Raji (cell line): Measurements from ENCODE around the gene TRAPPC2L.

Experiments
- POLR2A ChIP-seq: IDR thresholded peaks from 2 replicates; pipeline ENCODE4 v1.6.1; 2011; ENCODE audit warnings: low read depth, low read length, control low read depth; ENCODE audit not compliant: insufficient read depth

Gene TRAPPC2L

DNA sequence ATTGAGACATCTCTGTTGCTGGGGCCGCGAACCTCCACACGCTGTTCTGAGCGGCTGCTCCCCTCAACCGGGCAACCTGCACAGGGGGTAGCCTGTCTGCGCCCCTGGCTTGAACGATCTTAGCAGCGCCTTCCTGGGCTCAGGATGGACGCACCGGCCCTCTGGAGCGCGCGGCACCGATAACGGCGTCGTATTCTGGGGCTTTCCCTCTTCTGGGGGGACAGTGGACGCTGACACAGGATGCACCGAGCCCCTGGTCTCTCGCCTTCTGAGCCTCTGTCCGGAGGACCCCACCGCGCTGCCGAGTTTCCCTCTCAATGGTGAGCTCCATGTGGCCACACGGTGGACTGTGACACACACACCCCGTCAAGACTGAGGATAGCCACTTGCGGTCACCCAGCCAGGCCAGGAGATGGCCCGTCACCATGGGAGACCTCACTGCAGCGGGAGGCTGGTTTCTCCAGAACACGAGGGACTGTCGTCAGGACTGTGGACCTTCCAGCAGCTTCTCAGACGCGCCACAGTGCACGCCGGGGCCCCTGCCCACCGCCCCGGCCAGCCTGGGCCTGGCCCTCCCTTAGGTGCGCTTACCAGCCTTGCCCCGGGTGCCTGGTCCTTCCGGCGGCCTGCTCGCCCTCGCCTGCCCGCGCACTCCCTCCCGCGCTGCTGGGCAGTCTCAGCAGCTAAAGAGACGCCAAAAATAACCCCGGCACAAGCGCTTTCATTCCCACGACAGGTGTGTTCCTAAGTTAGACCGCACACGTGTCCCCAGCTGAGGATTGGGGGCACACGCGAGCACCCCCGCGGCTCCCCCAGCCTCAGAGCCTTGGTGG is 39.5 kb downstream of the TRAPPC2L start:
- TF ChIP-seq POLR2A = no peak

DNA sequence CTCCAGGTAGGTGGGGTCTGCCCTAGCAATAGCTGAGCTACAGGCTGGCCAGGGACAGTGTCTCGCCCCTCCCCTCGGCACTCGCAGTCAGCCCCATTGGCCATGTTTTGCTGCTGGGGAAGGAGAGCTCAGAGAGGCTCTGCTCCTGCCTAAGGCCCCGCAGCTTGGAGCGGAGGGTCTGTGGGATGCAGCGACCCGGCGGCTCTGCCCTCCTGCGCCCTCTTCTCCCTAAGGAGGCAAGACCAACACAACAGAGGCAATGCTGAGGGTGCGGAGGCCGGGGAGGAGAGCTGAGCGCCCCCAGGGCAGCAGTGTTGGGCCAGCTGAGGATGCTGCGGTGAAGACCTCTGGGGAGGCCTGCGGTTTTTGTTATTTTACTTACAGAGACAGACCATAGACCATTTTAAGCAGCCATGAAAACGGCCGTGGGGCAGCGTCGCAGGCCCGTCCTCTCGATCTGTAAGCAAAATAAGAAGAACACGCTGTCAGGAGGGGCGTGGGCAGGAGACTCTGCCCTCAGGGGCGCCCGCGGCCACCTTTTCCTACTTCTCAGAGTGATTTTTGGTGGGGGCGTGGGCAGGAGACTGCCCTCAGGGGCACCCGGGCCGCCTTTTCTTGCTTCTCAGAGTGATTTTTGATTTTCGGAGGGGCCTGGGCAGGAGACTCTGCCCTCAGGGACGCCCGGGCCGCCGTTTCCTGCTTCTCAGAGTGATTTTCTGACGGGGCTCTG is 40.9 kb downstream of the TRAPPC2L start:
- no peak for TF ChIP-seq POLR2A

DNA sequence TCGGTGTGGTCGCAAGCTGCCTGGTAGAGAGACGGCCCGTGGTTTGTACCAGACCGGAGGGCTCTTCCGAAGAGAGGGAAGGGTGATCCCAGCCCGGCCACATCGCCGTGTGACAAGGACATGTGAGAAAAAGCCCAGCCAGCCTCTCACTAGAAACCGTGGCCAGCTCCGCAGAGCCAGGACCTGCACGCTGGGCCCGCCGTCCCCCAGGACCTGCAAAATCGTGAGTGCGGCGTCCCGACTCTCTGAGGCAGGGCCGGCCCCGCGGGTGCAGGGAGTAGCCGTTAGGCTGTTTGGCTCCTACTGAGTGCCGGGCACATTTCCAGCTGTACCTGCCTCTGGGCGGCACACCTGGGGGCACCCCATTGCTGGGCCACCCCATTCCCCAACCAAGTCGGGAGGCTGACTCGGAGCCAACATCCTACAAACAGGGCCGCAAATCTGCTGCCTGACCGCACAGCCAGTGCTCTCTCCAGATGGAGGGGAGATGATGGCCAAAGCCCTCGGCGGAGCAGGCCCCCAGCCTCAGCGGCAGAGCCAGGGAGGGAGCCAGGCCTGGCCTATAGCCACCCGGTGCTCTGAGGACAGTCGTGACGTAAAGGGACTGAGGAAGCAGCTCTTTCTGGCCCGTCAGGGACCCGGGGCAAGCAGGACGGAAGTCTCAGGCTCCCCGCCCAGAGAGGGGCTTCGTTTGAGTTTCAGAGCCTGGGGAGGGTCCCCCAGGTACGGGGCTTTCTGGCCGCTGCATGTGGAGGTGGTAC is 43.2 kb downstream of the TRAPPC2L start:
- no peak for TF ChIP-seq POLR2A

DNA sequence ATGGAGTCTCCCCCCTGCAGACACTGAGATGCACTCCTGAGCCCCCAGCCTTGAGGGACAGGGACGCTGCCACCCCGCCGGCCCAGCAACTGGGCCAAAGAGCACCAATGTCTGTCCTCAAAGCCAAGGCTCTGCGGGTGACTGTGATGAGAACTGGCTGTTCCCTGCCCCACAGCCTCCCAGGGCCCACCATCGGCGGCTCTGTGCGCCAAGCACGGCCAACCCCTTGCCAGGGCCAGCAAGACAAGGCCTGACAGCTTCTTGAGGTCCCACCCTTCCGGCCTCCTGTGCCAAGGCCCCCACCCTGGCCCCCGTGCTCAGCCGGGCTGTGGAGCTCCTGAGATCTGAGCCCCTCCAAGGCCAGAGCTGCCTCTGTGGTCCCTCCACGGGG is 43.7 kb downstream of the TRAPPC2L start:
- no peak for TF ChIP-seq POLR2A

- no peak for TF ChIP-seq POLR2A
Observed at GRCh38 chr16:88901718-88902337, 44.9 kb downstream of the TRAPPC2L start.

DNA sequence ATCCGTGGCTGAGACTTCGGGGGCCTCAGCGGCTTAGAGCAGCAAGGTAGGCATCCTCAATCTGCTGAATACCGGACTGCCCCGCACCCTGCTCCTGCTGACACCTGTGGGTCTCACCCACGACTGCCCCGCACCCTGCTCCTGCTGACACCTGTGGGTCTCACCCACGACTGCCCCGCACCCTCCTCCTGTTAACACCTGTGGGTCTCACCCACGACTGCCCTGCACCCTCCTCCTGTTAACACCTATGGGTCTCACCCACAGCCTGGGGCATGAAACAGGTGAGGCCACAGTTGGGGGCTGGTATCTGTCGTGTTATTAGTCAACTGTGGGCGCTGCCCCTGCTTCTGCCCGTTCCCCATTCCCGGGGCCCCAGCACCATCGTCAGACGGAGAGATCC is 45.8 kb downstream of the TRAPPC2L start:
- no peak for TF ChIP-seq POLR2A

DNA sequence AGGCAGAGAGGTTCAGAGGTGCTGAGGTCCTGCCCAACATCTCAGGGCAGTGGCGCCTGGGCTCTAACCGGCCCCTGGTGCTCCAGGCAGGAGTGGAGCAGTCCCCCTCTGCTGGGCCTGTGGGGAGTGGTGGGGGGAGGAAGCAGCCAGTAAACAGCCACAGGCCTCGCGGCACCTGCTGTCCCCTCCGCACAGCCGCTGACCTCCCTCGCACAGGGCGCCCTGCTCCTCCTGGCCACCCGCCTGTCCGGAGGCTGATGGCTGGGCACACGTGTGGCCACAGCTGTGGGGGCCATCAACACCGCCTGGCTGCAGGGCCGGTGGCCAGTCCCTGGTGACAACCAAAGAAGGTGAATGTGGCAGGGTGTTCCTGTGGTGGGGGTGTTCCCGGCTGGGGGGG is 46.3 kb downstream of the TRAPPC2L start:
- TF ChIP-seq POLR2A = no peak

GRCh38 chr16:88904676-88905365 is 47.9 kb downstream of the TRAPPC2L start:
- no peak for TF ChIP-seq POLR2A

GRCh38 chr16:88905563-88905962 is 48.6 kb downstream of the TRAPPC2L start:
- TF ChIP-seq POLR2A = no peak

DNA sequence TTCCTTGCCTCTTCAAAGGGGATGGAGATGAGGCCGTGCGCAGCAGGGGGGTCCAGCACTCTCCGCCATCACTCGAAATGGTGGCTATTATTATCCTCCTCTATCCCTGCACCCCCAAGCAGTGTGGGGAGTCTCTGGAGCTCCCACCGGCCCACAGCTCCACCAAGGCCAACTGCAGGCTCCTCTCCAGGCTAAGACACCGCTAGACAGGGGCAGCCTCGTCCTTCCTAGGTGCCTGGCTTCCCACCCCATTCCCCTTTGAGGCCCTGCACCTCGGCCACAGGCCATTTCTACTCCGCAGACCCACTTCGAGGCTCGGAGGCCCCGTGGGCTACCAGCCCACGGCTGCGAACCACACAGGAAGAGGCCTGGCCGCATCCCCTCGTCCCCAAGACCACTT is 49.1 kb downstream of the TRAPPC2L start:
- TF ChIP-seq POLR2A = no peak

- no peak for TF ChIP-seq POLR2A
Observed at GRCh38 chr16:88906535-88907105, 49.7 kb downstream of the TRAPPC2L start.

DNA sequence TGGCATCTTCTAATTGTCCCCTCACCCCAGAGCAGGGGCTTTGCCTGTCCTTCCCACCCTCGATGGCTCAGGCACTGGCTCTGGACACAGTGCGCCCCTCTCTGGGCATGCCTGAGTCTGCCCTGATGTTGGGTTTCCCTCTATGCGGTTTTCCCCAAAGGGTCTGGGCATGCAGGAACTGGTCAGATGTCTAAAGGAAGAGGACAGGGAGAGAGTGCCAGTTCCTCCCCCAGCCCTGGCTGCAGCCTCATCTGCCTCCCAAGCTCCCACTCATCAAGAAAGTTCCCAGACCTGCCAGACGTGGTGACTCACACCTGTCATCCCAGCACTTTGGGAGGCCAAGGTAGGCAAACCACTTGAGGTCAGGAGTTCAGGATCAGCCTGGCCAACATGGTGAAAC is 50.8 kb downstream of the TRAPPC2L start:
- TF ChIP-seq POLR2A = no peak

DNA sequence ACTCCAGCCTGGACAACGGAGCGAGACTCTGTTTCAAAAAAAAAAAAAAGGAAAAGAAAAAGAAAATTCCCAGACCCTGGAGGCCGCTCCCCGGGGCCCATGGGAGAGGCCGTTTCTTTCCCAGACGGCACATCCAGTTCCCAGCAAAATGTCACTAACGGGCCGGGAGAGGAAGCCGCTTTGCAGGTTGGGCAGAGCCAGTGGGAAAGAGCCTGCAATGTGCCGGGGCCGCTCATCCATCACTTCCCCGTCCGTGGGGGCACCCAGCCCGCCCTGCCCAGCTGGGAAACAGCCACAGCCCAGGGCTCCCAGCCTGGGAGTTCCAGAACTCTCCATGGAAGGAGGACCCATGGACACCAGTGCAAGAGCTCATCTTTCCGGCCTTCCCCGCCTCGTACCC is 51.4 kb downstream of the TRAPPC2L start:
- TF ChIP-seq POLR2A = no peak
